T-helper 22 cell (primary cell): ENCODE results near the gene BCAP29.
"Not testable (repeated sequence)": the region's sequence is repeated elsewhere in the genome, so short reads cannot be mapped to it uniquely, and the experiment has no call there.

Source experiments
- DNase-seq: peaks from one replicate; pipeline ENCODE4 v3.0.0-alpha.2; 2020; ENCODE audit warnings: low read depth

BCAP29 gene

GRCh38 chr7:107622429-107622828, 42.4 kb downstream of the BCAP29 start:
- no peak for DNase-seq

- no peak for DNase-seq
Measured at GRCh38 chr7:107622894-107623293, 42.8 kb downstream of the BCAP29 start.

GRCh38 chr7:107627002-107627401, 47.0 kb downstream of the BCAP29 start:
- DNase-seq, result no peak

- no peak for DNase-seq
Measured at GRCh38 chr7:107628461-107629064, 48.5 kb downstream of the BCAP29 start.

- DNase-seq, result no peak
Measured at GRCh38 chr7:107630342-107630741, 50.3 kb downstream of the BCAP29 start.

GRCh38 chr7:107631588-107632491, 51.8 kb downstream of the BCAP29 start:
- no peak for DNase-seq

GRCh38 chr7:107632492-107632865, 52.4 kb downstream of the BCAP29 start:
- no peak for DNase-seq

GRCh38 chr7:107638594-107638993, 58.5 kb downstream of the BCAP29 start:
- no peak for DNase-seq

- not testable (repeated sequence) for DNase-seq
Measured at GRCh38 chr7:107639070-107639469, 59.0 kb downstream of the BCAP29 start.

- DNase-seq, result no peak
Measured at GRCh38 chr7:107641676-107642075, 61.6 kb downstream of the BCAP29 start.

GRCh38 chr7:107642501-107642900, 62.5 kb downstream of the BCAP29 start:
- DNase-seq, result no peak

GRCh38 chr7:107643407-107643806, 63.4 kb downstream of the BCAP29 start:
- no peak for DNase-seq

GRCh38 chr7:107643938-107644308, 63.9 kb downstream of the BCAP29 start:
- DNase-seq, result no peak

- DNase-seq, result no peak
Measured at GRCh38 chr7:107644309-107644974, 64.4 kb downstream of the BCAP29 start.

- DNase-seq, result no peak
Measured at GRCh38 chr7:107652642-107653041, 72.6 kb downstream of the BCAP29 start.

- no peak for DNase-seq
Measured at GRCh38 chr7:107658467-107658866, 78.4 kb downstream of the BCAP29 start.

- DNase-seq, result no peak
Measured at GRCh38 chr7:107659666-107660065, 79.6 kb downstream of the BCAP29 start.

GRCh38 chr7:107660381-107661080, 80.5 kb downstream of the BCAP29 start, which contains the start of gene SLC26A4:
TSS of gene SLC26A4 (plus strand) at chr7:107660828. CDS start at chr7:107661642, 814 bp downstream.
- no peak for DNase-seq

GRCh38 chr7:107661081-107661864, 81.2 kb downstream of the BCAP29 start:
- no peak for DNase-seq

GRCh38 chr7:107661865-107662379, 81.9 kb downstream of the BCAP29 start:
- no peak for DNase-seq

GRCh38 chr7:107663196-107663595, 83.2 kb downstream of the BCAP29 start:
- DNase-seq, result no peak
